Measurements from ENCODE around the gene RIPK4. TPM values are rescaled to one million over a fixed set of nuclear protein-coding genes. Genes with fewer than 3 reads are reported as not detected.

RIPK4 gene
- polyA plus RNA-seq (ENCODE audit: insufficient read length), result 14.4 TPM
- long read RNA-seq, donor 1, transcript RIPK4-201 (8 exons, 3,889 nt), result major isoform, 7 of 7 reads
- long read RNA-seq, donor 1, partial matches to known transcripts, result 0 of 7 reads
- long read RNA-seq, donor 1, other reads (novel, unspliced or antisense), result 0 of 7 reads
- long read RNA-seq, donor 2, transcript RIPK4-201 (8 exons, 3,889 nt), result major isoform, 5 of 5 reads
- long read RNA-seq, donor 2, partial matches to known transcripts, result 0 of 5 reads
- long read RNA-seq, donor 2, other reads (novel, unspliced or antisense), result 0 of 5 reads
- long read RNA-seq, donor 3, partial matches to known transcripts, result 0 of 3 reads
- long read RNA-seq, donor 3, other reads (novel, unspliced or antisense), result 0 of 3 reads
- long read RNA-seq, donor 4, result 0 reads
- long read RNA-seq, donor 5, transcript RIPK4-201 (8 exons, 3,889 nt), result major isoform, 6 of 6 reads
- long read RNA-seq, donor 5, partial matches to known transcripts, result 0 of 6 reads
- long read RNA-seq, donor 5, other reads (novel, unspliced or antisense), result 0 of 6 reads
- long read RNA-seq, donor 6, transcript RIPK4-201 (8 exons, 3,889 nt), result major isoform, 7 of 7 reads
- long read RNA-seq, donor 6, partial matches to known transcripts, result 0 of 7 reads
- long read RNA-seq, donor 6, other reads (novel, unspliced or antisense), result 0 of 7 reads
- long read RNA-seq, donor 7, transcript RIPK4-201 (8 exons, 3,889 nt), result major isoform, 13 of 13 reads
- long read RNA-seq, donor 7, partial matches to known transcripts, result 0 of 13 reads
- long read RNA-seq, donor 7, other reads (novel, unspliced or antisense), result 0 of 13 reads
- long read RNA-seq, donor 8, partial matches to known transcripts, result 0 of 3 reads
- long read RNA-seq, donor 8, other reads (novel, unspliced or antisense), result 0 of 3 reads

- DNase-seq, result no peak
These were observed at the start of gene RIPK4 for GRCh38 chr21:41766883-41767605. Gene RIPK4 (minus strand): TSS chr21:41767052. CDS start chr21:41767041, 11 bp downstream.

DNA sequence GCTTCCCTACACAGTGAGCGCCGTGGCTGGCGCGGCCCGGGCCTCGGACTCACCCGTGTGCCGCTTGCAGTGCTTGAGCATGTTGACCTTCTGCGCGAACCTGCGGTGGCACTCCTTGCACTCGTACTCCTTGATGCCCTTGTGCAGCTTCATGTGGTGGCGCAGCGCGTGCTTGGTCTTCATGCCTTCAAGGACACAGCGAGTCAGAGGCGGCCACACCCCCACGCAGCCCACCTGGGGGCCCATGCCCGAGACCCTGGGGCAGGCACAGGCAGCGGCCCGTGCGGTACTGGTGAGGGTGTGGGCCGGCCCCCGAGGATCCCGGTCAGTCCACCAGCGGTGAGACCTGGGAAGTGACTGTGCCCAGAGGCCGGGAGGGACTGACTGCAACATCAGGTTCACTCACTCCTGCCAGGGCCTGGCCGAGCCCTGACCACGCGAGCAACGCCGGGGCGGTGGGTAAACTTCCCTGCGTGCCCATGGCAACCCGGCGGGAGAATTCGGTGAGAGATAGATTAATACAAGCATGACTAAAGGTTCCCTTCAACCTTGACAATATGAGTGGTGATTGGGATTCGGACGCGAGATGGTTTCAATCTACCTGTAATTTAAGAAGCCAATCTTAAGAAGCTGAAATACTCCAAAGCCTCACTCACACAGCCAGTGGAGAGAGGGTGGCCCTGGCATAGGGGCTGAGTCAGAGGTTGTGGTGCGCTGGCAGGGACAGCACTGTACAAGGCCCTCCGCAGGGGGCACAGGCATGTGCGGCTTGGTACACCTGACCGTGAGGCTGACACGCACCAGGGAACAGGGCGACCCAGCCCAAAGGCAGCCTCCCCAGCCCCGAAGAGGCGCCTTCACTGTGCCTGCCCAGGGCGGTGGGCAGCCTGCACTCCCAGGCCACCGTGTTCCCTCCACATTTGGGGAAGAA is 49.1 kb upstream of the RIPK4 start:
- DNase-seq, result no peak

- no peak for DNase-seq
These were observed 46.4 kb upstream of the RIPK4 start for GRCh38 chr21:41813226-41813625.

GRCh38 chr21:41812679-41813078 is 45.8 kb upstream of the RIPK4 start:
- DNase-seq, result no peak

GRCh38 chr21:41810597-41810932 is 43.7 kb upstream of the RIPK4 start:
- DNase-seq, result no peak

DNA sequence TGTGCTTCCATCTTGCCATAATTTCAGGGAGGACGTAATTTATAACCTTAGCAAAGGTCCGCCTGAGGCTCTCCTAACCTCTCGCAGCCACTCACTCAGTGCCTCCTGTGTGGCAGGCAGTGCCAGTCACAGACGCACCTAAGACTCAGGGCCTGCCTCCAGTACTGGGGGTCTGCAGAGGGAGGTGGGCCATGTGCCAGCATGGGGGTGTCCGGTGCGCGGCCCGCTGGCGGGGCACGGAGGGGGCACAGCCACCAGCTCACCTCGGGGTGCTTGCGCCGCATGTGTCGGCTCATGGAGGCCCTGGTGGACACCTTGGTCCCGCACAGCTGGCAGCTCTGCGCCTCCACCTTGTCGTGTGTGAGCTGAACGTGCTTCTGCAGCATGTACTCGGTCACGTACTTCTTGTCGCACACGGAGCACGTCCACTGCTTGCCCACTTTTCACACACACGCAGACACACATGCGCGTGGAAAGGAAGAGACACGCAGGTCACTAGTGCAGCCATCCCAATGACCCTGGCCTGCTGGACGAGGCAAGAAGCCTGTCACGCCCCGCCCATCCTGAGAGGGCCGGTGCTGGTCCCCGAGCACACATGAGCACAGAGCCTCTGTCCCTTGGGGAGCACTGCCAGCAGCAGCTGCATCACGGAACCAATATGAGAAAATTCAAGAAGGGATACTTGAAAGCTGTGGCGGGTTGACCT is 43.2 kb upstream of the RIPK4 start:
- DNase-seq, result no peak

- no peak for DNase-seq
These were observed 42.0 kb upstream of the RIPK4 start for GRCh38 chr21:41808846-41809245.

DNA sequence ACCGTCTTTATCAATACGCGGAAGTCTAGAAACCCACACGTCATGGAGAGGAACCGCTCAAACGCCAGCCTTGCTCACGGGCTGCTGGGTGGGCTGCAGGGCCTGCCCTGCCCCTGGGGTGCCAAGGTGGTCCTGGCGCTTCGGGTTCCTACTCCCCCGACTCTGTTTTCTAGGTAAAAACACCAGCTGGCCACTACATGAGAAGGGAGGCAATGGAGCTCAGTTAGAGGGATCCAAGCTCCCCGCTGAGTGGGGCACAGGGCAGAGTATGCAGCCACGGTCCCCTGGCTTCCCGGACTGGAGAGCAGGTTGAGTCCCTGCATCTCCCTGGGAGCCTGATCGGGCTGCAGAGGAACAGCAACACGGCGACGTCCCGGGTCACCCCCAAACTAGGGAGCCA is 41.2 kb upstream of the RIPK4 start:
- no peak for DNase-seq

DNA sequence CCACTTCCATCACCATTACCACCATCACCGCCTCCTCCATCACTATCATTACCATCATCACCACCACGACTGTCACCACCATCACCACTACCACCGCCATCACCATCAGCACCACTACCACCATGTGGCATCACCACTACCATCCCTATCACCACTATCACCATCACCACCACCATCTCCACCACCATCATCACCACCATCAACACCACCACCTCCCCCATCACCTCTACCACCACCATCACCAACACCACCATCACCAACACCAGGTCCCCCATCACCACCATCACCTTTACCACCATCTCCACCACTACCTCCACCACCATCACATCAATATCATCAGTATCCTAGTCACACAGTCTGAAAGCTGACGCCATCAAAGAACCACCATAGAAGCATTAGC is 39.9 kb upstream of the RIPK4 start:
- no peak for DNase-seq

- no peak for DNase-seq
These were observed 38.8 kb upstream of the RIPK4 start for GRCh38 chr21:41805643-41806042.

DNA sequence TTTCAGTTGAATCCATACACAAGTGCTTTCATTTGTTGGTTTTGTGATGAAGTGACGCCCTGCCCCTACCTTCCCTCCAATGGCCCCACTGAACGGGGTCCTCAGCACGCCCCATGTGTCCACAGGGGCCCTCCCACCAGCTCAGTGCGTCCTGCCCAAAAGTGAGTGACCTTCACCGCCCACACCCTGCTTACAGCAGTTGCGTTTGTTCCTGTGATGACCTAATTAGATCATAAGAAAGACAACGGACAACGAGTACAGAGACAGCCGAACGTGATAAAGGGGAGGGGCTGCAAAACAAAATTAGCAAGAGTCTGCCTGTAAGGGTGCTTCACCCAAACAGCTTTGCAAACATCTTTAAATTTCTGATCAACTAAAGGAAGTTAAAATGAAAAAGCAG is 38.2 kb upstream of the RIPK4 start:
- no peak for DNase-seq

DNA sequence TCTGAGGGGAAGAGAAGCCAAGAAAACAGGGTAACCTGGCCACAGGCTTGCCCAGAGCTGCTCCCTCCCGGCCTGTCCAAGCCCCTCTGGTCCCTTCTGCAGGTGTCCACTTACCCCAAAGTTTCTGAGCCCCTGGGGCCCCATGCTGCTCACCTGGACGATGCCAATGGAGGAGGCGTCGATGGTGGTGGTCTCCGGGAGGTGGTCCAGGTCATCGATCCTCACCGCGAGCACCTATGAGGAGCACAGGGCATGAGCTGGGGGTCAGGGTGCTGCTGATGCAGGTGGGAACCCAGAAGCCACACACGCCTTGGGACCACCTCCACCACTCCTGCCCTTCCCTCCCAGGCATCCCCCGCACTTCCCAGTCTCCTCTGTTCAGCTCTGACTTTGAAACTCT is 37.5 kb upstream of the RIPK4 start:
- no peak for DNase-seq

- DNase-seq, result no peak
These were observed 36.5 kb upstream of the RIPK4 start for GRCh38 chr21:41803316-41803715.

DNA sequence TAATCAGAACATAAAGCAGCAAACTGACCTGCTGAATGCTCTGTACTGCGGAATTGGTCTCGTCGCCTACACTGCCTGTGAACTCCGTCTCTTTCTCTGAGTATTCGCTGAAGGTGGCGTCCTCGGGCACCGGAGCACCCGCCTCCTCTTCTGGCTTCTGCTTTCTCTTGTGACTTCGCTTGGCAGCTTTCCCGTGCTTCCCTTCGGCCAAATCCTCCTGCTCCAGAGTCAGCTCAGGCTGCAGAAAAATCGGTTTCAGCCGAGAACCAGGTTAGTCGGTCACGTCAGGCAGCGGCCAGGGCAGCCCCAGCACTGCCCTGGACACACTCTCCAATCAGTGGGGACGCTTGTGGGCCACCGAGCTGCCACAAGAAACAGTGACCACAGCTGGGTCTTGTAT is 35.8 kb upstream of the RIPK4 start:
- no peak for DNase-seq

GRCh38 chr21:41802198-41802584 is 35.3 kb upstream of the RIPK4 start:
- DNase-seq, result no peak

- no peak for DNase-seq
These were observed 34.7 kb upstream of the RIPK4 start for GRCh38 chr21:41801321-41802197.

DNA sequence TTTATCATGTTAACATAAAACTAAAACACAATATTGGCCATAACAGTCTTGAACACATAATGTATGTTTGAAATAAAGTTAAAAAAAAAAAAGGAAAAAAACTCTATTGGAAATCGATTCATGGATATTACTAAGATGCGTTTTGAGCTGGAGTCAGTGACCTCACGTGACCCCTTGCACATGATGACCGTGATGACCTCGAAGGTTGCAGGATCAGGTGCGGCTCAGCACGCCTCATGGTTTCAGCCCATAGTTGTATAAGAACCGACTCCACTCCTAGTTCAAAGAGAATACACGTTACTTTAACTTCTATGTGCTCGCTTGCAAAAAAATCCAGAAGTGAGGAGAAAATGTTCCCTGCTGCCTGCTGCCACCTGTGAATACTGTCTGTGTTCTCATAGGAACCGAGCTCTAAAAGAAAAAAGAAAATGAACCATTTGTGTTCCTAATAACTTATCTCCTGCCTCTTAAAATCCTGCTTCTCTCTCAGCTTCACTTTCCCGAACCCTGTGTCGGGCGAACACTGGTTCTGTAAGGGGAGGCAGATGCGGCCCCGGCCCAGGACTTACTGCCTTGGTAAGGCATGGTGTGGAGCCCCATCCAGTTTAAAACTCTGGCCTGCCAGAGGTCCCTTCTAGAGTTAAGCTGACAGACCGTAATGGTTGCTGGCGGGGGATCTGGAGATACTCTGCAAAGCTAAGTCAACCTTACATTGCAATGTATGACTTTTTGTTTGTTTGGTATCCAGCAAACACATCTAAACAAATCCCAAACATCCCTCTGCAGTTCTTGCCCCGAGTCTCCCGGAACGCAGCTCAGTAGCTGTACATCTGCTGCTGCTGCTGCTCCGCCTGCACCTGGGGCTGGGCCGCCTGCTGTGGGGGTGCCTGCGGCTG is 33.8 kb upstream of the RIPK4 start:
- DNase-seq, result no peak

DNA sequence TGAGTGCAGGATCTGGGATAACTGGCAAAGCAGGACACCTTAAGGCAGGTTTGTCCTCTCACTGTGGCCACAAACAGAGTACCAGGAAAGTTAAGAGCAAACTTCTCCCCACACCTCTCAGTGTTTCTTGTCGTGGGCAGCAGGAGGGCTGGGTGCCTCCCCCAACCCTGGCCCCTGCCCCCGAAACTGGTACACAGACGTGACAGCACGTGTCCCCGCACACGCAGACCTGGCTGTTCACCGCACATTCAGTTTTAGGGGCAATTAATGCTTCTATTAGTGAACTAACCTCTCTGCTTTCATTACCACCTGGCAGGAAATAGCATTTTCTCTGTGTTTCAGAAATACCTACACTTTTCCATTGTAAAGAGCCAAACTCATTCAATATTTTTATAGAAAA is 32.9 kb upstream of the RIPK4 start:
- no peak for DNase-seq

DNA sequence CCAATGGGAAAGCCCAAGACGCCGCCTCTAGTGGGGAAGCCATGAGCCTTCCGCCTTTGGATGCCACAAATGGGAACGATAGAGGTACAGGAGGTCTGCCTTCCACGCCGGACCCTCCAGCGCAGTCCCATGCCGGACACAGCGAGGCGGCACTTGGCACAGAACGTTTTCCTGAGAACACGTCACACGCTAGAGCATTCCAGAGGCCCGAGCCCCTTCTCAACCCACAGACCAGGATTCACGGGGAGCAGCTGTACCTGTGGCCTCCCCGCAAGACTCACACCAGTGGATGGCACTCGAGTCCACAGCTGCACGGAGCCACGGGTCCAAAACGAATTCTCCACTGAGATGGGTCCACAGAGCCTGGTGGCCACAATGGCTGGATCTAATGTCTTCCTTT is 31.5 kb upstream of the RIPK4 start:
- no peak for DNase-seq

Data from left kidney (tissue), 8 donors.